ENCODE data around the gene AUH.

AUH gene

GRCh38 chr9:91269907-91270491, 91.7 kb downstream of the AUH start:
- TF ChIP-seq CTCF (IDR thresholded peaks at IDR 0.05) (no peak), ZFX (IDR thresholded peaks at IDR 0.05; ENCODE audit: borderline replicate concordance) (no peak)
- no peak overlapping the region for H3K27ac ChIP-seq

GRCh38 chr9:91266448-91266847, 95.3 kb downstream of the AUH start:
- no peak for TF ChIP-seq ZFX (IDR thresholded peaks at IDR 0.05; ENCODE audit: borderline replicate concordance)
- no peak for TF ChIP-seq CTCF (IDR thresholded peaks at IDR 0.05)
- H3K27ac ChIP-seq = no peak overlapping the region

GRCh38 chr9:91265514-91265913, 96.2 kb downstream of the AUH start:
- no peak overlapping the region for H3K27ac ChIP-seq
- TF ChIP-seq CTCF (IDR thresholded peaks at IDR 0.05) (no peak), ZFX (IDR thresholded peaks at IDR 0.05; ENCODE audit: borderline replicate concordance) (no peak)

- TF ChIP-seq CTCF (IDR thresholded peaks at IDR 0.05) (no peak), ZFX (IDR thresholded peaks at IDR 0.05; ENCODE audit: borderline replicate concordance) (no peak)
- H3K27ac ChIP-seq = no peak overlapping the region
These were observed 100.3 kb downstream of the AUH start for GRCh38 chr9:91261417-91261816.

GRCh38 chr9:91259162-91259561, 102.6 kb downstream of the AUH start:
- no peak for TF ChIP-seq CTCF (IDR thresholded peaks at IDR 0.05)
- TF ChIP-seq ZFX (IDR thresholded peaks at IDR 0.05; ENCODE audit: borderline replicate concordance) = no peak
- no peak overlapping the region for H3K27ac ChIP-seq

- TF ChIP-seq CTCF (IDR thresholded peaks at IDR 0.05) (no peak), ZFX (IDR thresholded peaks at IDR 0.05; ENCODE audit: borderline replicate concordance) (no peak)
- no peak overlapping the region for H3K27ac ChIP-seq
These were observed 103.3 kb downstream of the AUH start for GRCh38 chr9:91258451-91258850.

GRCh38 chr9:91256235-91256634, 105.5 kb downstream of the AUH start:
- TF ChIP-seq ZFX (IDR thresholded peaks at IDR 0.05; ENCODE audit: borderline replicate concordance) = no peak
- no peak for TF ChIP-seq CTCF (IDR thresholded peaks at IDR 0.05)
- no peak overlapping the region for H3K27ac ChIP-seq

Measured in 22Rv1 (cell line).